ENCODE data around the gene SPATA9. TPM values are rescaled to one million over a fixed set of nuclear protein-coding genes. Genes with fewer than 3 reads are reported as not detected.

The SPATA9 gene
- total and polyA plus RNA-seq, 9 of the 15 experiments (the other 6 are each of a cell fraction or from before 2014, with no cell fraction given), result 0.16 to 5.5 (median 0.39) TPM; not detected in 3

GRCh38 chr5:95664204-95664786, 18.5 kb downstream of the SPATA9 start (continued):
- TF ChIP-seq MGA (IDR thresholded peaks at IDR 0.05) (0 out of 2 replicates have a peak, but pooled peaks have one; percentile 6), ZNF318 (IDR thresholded peaks at IDR 0.05; ENCODE audit: borderline replicate concordance in 1 of 2, low read depth in 1 of 2) (no peak), GATAD2B (IDR thresholded peaks at IDR 0.05; ENCODE audit: borderline replicate concordance) (peak; percentile 48; the same call in 1 of the 2 replicates), RNF219 (CRISPR knock-in tag; IDR thresholded peaks at IDR 0.05) (no peak)
